Astrocyte (in vitro differentiated cells and primary cell): ENCODE data around the gene CCHCR1.

Experiments used
- CTCF ChIP-seq: IDR thresholded peaks from 2 replicates; pipeline ENCODE4 v1.5.1; 2011; ENCODE audit warnings: low read depth, mild to moderate bottlenecking, inconsistent platforms, low read length, moderate library complexity; ENCODE audit not compliant: insufficient read depth
- EZH2 ChIP-seq: IDR thresholded peaks from 2 replicates; pipeline ENCODE4 v1.6.1; 2012; ENCODE audit warnings: mild to moderate bottlenecking, low read length, inconsistent platforms; ENCODE audit not compliant: insufficient read depth

GRCh38 chr6:31203345-31203979 lies 45.9 kb upstream of the CCHCR1 start:
- TF ChIP-seq CTCF (no peak), EZH2 (no peak)
